Measurements from ENCODE around the gene SLC16A7. TPM values are rescaled to one million over a fixed set of nuclear protein-coding genes. Genes with fewer than 3 reads are reported as not detected.

Gene SLC16A7
- total and polyA plus RNA-seq, 2 of the 8 experiments (the other 6 are each of a cell fraction or from before 2014, with no cell fraction given): 0.74 to 4.3 TPM

DNA sequence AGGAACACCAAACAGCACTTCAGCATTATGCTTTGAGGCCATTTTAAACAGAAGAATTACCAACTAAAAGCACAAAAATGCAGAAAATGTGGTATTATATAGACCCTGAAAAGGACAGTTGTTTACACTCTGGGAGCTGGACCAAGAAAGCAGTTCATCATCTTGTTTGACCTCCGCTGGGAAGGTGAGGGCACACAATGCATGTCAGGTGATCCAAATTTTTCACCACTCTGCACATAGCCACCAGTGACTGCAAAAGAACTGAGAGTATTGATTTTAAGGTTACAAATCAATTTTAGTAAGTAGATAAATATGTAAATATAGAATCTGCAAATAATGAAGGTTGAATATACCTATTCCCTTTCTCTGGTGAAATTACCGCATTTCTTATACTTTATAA lies 119.6 kb downstream of the SLC16A7 start:
- Histone ChIP-seq H3K9me3 (ENCODE audit: insufficient read depth in 2 of 2, low read depth in 1 of 2, low read length in 1 of 2) (no peaks in the 10 kb centered on the region), H3K4ac (replicated peaks; ENCODE audit: insufficient read length, low read depth, low read length) (no peak overlapping the region), H2BK5ac (ENCODE audit: low read depth, low read length) (no peak overlapping the region), H4K5ac (ENCODE audit: insufficient read length, low read depth, low read length) (no peak overlapping the region), H2BK20ac (ENCODE audit: low read length) (no peak overlapping the region), H2AK5ac (ENCODE audit: low read depth, low read length) (no peak overlapping the region), H3K14ac (ENCODE audit: insufficient read length) (no peak overlapping the region), H2BK15ac (ENCODE audit: low read length) (no peak overlapping the region), H3K23ac (ENCODE audit: insufficient read length) (no peak overlapping the region), H3K23me2 (ENCODE audit: low read depth, low read length) (no peaks in the 10 kb centered on the region), H3K4me2 (ENCODE audit: insufficient read depth in 1 of 2, low read depth in 2 of 2, low read length in 2 of 2) (no peak overlapping the region), H3K4me1 (replicated peaks in 1 of 4; ENCODE audit: control insufficient read depth in 3 of 4, insufficient read depth in 4 of 4, low read length in 3 of 4) (no peaks in the 10 kb centered on the region), H2AFZ (ENCODE audit: low read length) (no peak overlapping the region), H3K27me3 (replicated peaks in 1 of 4; ENCODE audit: control insufficient read depth in 3 of 4, extremely low read depth in 1 of 4, insufficient read depth in 3 of 4, low read length in 3 of 4) (peaks cover 0 to 1% (median 0%) of the 10 kb centered on the region in 4 experiments; a peak in 1 of 7 replicates), H2BK120ac (replicated peaks; ENCODE audit: low read depth, low read length) (no peak overlapping the region), H3K36me3 (ENCODE audit: control insufficient read depth in 2 of 4, insufficient read depth in 4 of 4, low read length in 3 of 4) (no peaks in the 10 kb centered on the region), H3K79me2 (ENCODE audit: control insufficient read depth in 1 of 2, insufficient read depth in 2 of 2, low read length in 2 of 2) (no peaks in the 10 kb centered on the region), H4K8ac (ENCODE audit: extremely low read depth, insufficient read depth, low read length) (no peak overlapping the region), H3K27ac (ENCODE audit: low read depth, low read length) (no peak overlapping the region), H4K20me1 (replicated peaks in 1 of 2; ENCODE audit: control insufficient read depth in 1 of 2, insufficient read depth in 2 of 2, low read length in 2 of 2) (no peaks in the 10 kb centered on the region), H3K18ac (ENCODE audit: extremely low read depth, low read length) (no peak overlapping the region), H4K91ac (replicated peaks; ENCODE audit: insufficient read length, low read length) (no peak overlapping the region), H3K79me1 (ENCODE audit: low read depth, low read length) (no peaks in the 10 kb centered on the region), H3K4me3 (ENCODE audit: extremely low read depth in 1 of 4, insufficient read depth in 2 of 4, low read depth in 3 of 4, low read length in 4 of 4) (no peak overlapping the region), H3K56ac (replicated peaks; ENCODE audit: insufficient read length, low read depth, low read length) (no peak overlapping the region), H3K9ac (replicated peaks in 1 of 4; ENCODE audit: extremely low read depth in 1 of 4, low read depth in 3 of 4, low read length in 3 of 4) (no peak overlapping the region), H2BK12ac (ENCODE audit: low read depth, low read length) (no peak overlapping the region)
- WGBS, 2 experiments (ENCODE audit: extremely low coverage in 1 of 2, insufficient coverage in 1 of 2, insufficient read length in 1 of 2, insufficient replicate concordance in 2 of 2, low coverage in 1 of 2, low lambda C conversion rate in 2 of 2, missing lambda C conversion rate in 1 of 2): 88% methylated on average over 2 of the region's 2 CpGs; no CpG with 5 or more reads in 1 of the 2 experiments
- CTCF ChIA-PET (ENCODE audit: partially characterized antibody): interaction anchor here (1.0 kb wide), 1 partner anchor 16 kb away, joined by 3 read pairs; no protein-coding TSS in a partner anchor
- no peak for FAIRE-seq
- DNase-seq (ENCODE audit: low read depth in 1 of 2, low spot score in 2 of 2): no peak
- POLR2A ChIA-PET (ENCODE audit: partially characterized antibody): no interaction called here
- TF ChIP-seq, protein P1, sequence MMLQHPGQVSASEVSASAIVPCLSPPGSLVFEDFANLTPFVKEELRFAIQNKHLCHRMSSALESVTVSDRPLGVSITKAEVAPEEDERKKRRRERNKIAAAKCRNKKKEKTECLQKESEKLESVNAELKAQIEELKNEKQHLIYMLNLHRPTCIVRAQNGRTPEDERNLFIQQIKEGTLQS (IDR thresholded peaks at IDR 0.05; ENCODE audit: insufficient read depth, low read depth, low read length): no peak
- TF ChIP-seq FOSL1 (IDR thresholded peaks at IDR 0.05; ENCODE audit: insufficient read depth, low read depth, low read length) (no peak), KDM4A (IDR thresholded peaks at IDR 0.05; ENCODE audit: low read depth, low read length, severe bottlenecking) (no peak), CREB1 (IDR thresholded peaks at IDR 0.05) (no peak), EGR1 (IDR thresholded peaks at IDR 0.05; ENCODE audit: borderline replicate concordance, low read depth, low read length) (no peak), ATF2 (IDR thresholded peaks at IDR 0.05; ENCODE audit: low read length) (no peak), TAF1 (IDR thresholded peaks at IDR 0.05; ENCODE audit: low read depth, low read length) (no peak), KDM1A (IDR thresholded peaks at IDR 0.05; ENCODE audit: borderline replicate concordance, low read length) (no peak), RXRA (IDR thresholded peaks at IDR 0.05; ENCODE audit: insufficient read depth, low read depth, low read length) (no peak), HDAC6 (IDR thresholded peaks at IDR 0.05; ENCODE audit: low read depth, low read length) (no peak)
- TF ChIP-seq, protein P2, sequence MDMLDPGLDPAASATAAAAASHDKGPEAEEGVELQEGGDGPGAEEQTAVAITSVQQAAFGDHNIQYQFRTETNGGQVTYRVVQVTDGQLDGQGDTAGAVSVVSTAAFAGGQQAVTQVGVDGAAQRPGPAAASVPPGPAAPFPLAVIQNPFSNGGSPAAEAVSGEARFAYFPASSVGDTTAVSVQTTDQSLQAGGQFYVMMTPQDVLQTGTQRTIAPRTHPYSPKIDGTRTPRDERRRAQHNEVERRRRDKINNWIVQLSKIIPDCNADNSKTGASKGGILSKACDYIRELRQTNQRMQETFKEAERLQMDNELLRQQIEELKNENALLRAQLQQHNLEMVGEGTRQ (IDR thresholded peaks at IDR 0.05; ENCODE audit: low read length): no peak

Measured in H1 (cell line).